ENCODE results near the gene LSMEM2.

The LSMEM2 gene

GRCh38 chr3:50297896-50298725 lies 19.2 kb downstream of the LSMEM2 start:
- peaks cover 19% of the 10 kb centered on the region; the same call in 1 of the 2 replicates for H3K79me2 ChIP-seq (ENCODE audit: insufficient read depth, low read length)
- peaks cover 3% of the 10 kb centered on the region for H4K20me1 ChIP-seq (ENCODE audit: insufficient read depth, low read length, poor library complexity, severe bottlenecking)
- H3K9ac ChIP-seq (ENCODE audit: low read depth, low read length, poor library complexity, severe bottlenecking): peak overlapping the region; percentile 80
- H3K4me2 ChIP-seq (ENCODE audit: low read depth, low read length, poor library complexity, severe bottlenecking): peak overlapping the region; percentile 98
- H3K4me1 ChIP-seq (ENCODE audit: insufficient read depth, low read length, poor library complexity, severe bottlenecking): peaks cover 17% of the 10 kb centered on the region
- H3K9me2 ChIP-seq (replicated peaks; ENCODE audit: low read depth, low read length): no peaks in the 10 kb centered on the region
- no peaks in the 10 kb centered on the region for H3K9me3 ChIP-seq (ENCODE audit: insufficient read depth, low read depth, low read length)
- no peaks in the 10 kb centered on the region for H3F3A ChIP-seq (ENCODE audit: low read depth)
- TF ChIP-seq EZH2phosphoT487 (IDR thresholded peaks at IDR 0.05; ENCODE audit: borderline replicate concordance) (no peak), CTCF (conservative IDR thresholded peaks at IDR 0.05; ENCODE audit: low read length) (peak; percentile 51)
- H3K27me3 ChIP-seq (ENCODE audit: insufficient read depth, low read length, poor library complexity, severe bottlenecking): no peaks in the 10 kb centered on the region
- H2AFZ ChIP-seq (ENCODE audit: low read length): no peak overlapping the region
- H3K36me3 ChIP-seq (ENCODE audit: insufficient read depth, low read length): no peaks in the 10 kb centered on the region
- H3K4me3 ChIP-seq (ENCODE audit: low read length, poor library complexity, severe bottlenecking): peak overlapping the region; percentile 78

GRCh38 chr3:50298836-50299637 lies 20.1 kb downstream of the LSMEM2 start, which contains the start of the genes HYAL3 and NAA80:
TSS of gene HYAL3 (minus strand) at chr3:50299405. CDS start at chr3:50295602, 3,803 bp downstream.
TSS of gene NAA80 (minus strand) at chr3:50299405. CDS start at chr3:50297463, 1,942 bp downstream.
- no peak for TF ChIP-seq EZH2phosphoT487 (IDR thresholded peaks at IDR 0.05; ENCODE audit: borderline replicate concordance)
- TF ChIP-seq CTCF (conservative IDR thresholded peaks at IDR 0.05; ENCODE audit: low read length): peak; percentile 48
- Histone ChIP-seq H3K9me3 (ENCODE audit: insufficient read depth, low read depth, low read length) (no peaks in the 10 kb centered on the region), H3F3A (ENCODE audit: low read depth) (no peaks in the 10 kb centered on the region), H3K4me3 (ENCODE audit: low read length, poor library complexity, severe bottlenecking) (peak within 1 kb of the TSS; percentile 78), H3K79me2 (ENCODE audit: insufficient read depth, low read length) (peaks cover 19% of the 10 kb centered on the region; the same call in 1 of the 2 replicates), H3K4me2 (ENCODE audit: low read depth, low read length, poor library complexity, severe bottlenecking) (peak within 1 kb of the TSS; percentile 98), H3K9ac (ENCODE audit: low read depth, low read length, poor library complexity, severe bottlenecking) (peak within 1 kb of the TSS; percentile 82), H3K9me2 (replicated peaks; ENCODE audit: low read depth, low read length) (no peaks in the 10 kb centered on the region), H4K20me1 (ENCODE audit: insufficient read depth, low read length, poor library complexity, severe bottlenecking) (peaks cover 3% of the 10 kb centered on the region), H2AFZ (ENCODE audit: low read length) (peak within 1 kb of the TSS; percentile 92), H3K4me1 (ENCODE audit: insufficient read depth, low read length, poor library complexity, severe bottlenecking) (peaks cover 17% of the 10 kb centered on the region), H3K36me3 (ENCODE audit: insufficient read depth, low read length) (no peaks in the 10 kb centered on the region), H3K27me3 (ENCODE audit: insufficient read depth, low read length, poor library complexity, severe bottlenecking) (no peaks in the 10 kb centered on the region)

- peak overlapping the region; percentile 92 for H3K4me2 ChIP-seq (ENCODE audit: low read depth, low read length, poor library complexity, severe bottlenecking)
- H3K4me1 ChIP-seq (ENCODE audit: insufficient read depth, low read length, poor library complexity, severe bottlenecking): peaks cover 17% of the 10 kb centered on the region
- H2AFZ ChIP-seq (ENCODE audit: low read length): peak overlapping the region; percentile 92
Measured at GRCh38 chr3:50299638-50299928, 20.7 kb downstream of the LSMEM2 start.

More at GRCh38 chr3:50299638-50299928, 20.7 kb downstream of the LSMEM2 start:
- Histone ChIP-seq H3K9ac (ENCODE audit: low read depth, low read length, poor library complexity, severe bottlenecking) (peak overlapping the region; percentile 82), H3K36me3 (ENCODE audit: insufficient read depth, low read length) (no peaks in the 10 kb centered on the region), H3K27me3 (ENCODE audit: insufficient read depth, low read length, poor library complexity, severe bottlenecking) (no peaks in the 10 kb centered on the region), H3F3A (ENCODE audit: low read depth) (no peaks in the 10 kb centered on the region), H3K79me2 (ENCODE audit: insufficient read depth, low read length) (peaks cover 19% of the 10 kb centered on the region; the same call in 1 of the 2 replicates), H3K9me2 (replicated peaks; ENCODE audit: low read depth, low read length) (no peaks in the 10 kb centered on the region), H3K9me3 (ENCODE audit: insufficient read depth, low read depth, low read length) (no peaks in the 10 kb centered on the region), H4K20me1 (ENCODE audit: insufficient read depth, low read length, poor library complexity, severe bottlenecking) (peaks cover 3% of the 10 kb centered on the region), H3K4me3 (ENCODE audit: low read length, poor library complexity, severe bottlenecking) (peak overlapping the region; percentile 78)
- TF ChIP-seq CTCF (conservative IDR thresholded peaks at IDR 0.05; ENCODE audit: low read length) (no peak), EZH2phosphoT487 (IDR thresholded peaks at IDR 0.05; ENCODE audit: borderline replicate concordance) (no peak)

Data from Loucy (cell line).